HFF-Myc (cell line): ENCODE results near the gene OTOF.

Source experiments
- DNase-seq: peaks from one replicate; pipeline ENCODE4 v3.0.0-alpha.2; 2011; ENCODE audit warnings: low read depth; ENCODE audit errors: extremely low read depth
- H3K4me3 ChIP-seq: replicated peaks from 2 replicates; pipeline ENCODE4 v1.5.1; 2011; ENCODE audit warnings: low read depth, mild to moderate bottlenecking, control low read depth, low read length
- CTCF ChIP-seq: IDR thresholded peaks from 2 replicates; pipeline ENCODE4 v1.5.1; 2012; ENCODE audit warnings: mild to moderate bottlenecking, low read depth, low read length, control low read depth; ENCODE audit errors: missing control alignments

The OTOF gene

GRCh38 chr2:26506279-26506678 lies 28.4 kb upstream of the OTOF start:
- H3K4me3 ChIP-seq = no peak overlapping the region
- TF ChIP-seq CTCF = no peak
- no peak for DNase-seq

DNA sequence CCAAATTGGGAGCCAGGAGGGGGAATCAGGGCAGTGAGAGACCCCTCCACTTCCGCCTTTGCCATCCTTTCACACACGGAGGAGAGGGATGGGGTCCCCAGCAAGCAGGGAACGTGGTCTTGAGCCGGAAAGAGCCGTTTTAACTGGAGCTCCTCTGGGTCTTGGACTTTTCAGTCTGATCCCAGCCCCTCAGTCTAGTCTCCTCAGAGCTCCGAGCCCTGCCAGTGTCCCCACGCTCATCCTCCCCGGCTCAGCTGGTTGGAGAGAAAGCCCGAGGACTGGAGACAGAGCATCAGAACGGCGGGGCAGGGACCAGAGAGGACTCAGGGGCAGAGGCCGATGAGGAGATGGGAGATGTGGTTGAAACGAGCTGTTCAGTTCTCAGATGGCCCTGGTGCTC lies 26.1 kb upstream of the OTOF start:
- no peak for DNase-seq
- peak overlapping the region; percentile 30 for H3K4me3 ChIP-seq
- TF ChIP-seq CTCF = no peak

GRCh38 chr2:26503231-26503880 lies 25.4 kb upstream of the OTOF start:
- peak; percentile 24 for DNase-seq
- peak overlapping the region; percentile 30 for H3K4me3 ChIP-seq
- TF ChIP-seq CTCF = peak; percentile 95

GRCh38 chr2:26500406-26500805 lies 22.5 kb upstream of the OTOF start:
- DNase-seq = no peak
- H3K4me3 ChIP-seq = no peak overlapping the region
- no peak for TF ChIP-seq CTCF

GRCh38 chr2:26495705-26496297 lies 17.9 kb upstream of the OTOF start:
- no peak overlapping the region for H3K4me3 ChIP-seq
- no peak for DNase-seq
- TF ChIP-seq CTCF = no peak

DNA sequence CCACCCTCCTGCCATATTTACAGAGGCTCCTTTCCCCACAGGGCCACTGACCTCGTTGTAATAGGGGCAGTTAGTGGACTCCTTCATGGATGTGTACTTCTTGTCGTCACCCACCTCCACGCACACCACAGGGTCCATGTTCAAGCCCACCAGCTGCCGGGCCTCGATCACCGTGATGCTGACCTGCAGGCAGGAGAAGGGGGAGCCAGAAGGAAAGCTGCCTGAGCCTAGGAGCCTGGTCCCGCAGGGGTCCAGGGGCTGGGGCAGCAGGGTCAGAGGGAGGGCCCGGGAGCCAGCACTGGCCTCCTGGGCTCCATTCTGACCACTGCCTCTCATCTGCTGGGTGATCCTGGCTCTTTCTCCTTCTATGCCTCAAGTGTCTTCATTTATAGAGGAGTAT lies 17.0 kb upstream of the OTOF start:
- H3K4me3 ChIP-seq = no peak overlapping the region
- no peak for DNase-seq
- no peak for TF ChIP-seq CTCF

DNA sequence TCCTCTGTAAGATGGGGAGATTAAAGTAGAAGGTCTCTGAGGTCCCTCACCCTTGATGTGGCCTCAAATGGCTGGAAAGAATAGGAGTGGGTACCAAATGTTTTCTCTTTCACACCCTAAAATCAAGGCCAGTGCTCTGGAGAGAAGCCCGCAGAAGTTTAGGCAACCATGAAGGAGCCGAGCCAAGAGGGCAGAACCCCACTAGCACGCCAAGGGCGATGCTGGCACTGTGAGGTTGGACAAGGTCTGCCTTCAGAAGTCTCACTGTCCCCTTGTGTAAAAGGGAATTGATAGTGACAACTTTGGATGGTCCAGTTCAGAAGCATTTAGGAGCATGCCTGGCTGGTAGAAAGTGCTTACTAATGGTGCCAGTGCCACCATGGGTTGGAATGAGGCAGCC lies 16.3 kb upstream of the OTOF start:
- H3K4me3 ChIP-seq = no peak overlapping the region
- no peak for TF ChIP-seq CTCF
- no peak for DNase-seq
